BE2C (cell line): ENCODE results near the gene CDH13.

ENCODE experiments used
- DNase-seq: peaks from one replicate; pipeline ENCODE4 v3.0.0-alpha.2; 2020
- H3K27me3 ChIP-seq: fragments of 250-450 bp; sonication (Bioruptor Pico); 2 replicates; pipeline ENCODE4 v1.5.1; 2020; ENCODE audit warnings: mild to moderate bottlenecking
- H3K36me3 ChIP-seq: fragments of 250-450 bp; sonication (Bioruptor Pico); 2 replicates; pipeline ENCODE4 v1.5.1; 2020; ENCODE audit warnings: mild to moderate bottlenecking
- H3K4me1 ChIP-seq: fragments of 250-450 bp; sonication (Bioruptor Pico); 2 replicates; pipeline ENCODE4 v1.5.1; 2020
- H3K4me3 ChIP-seq: 2 replicates; pipeline ENCODE4 v1.5.1; 2011; ENCODE audit warnings: low read depth, low read length
- H3K9me3 ChIP-seq: fragments of 250-450 bp; sonication (Bioruptor Pico); 2 replicates; pipeline ENCODE4 v1.5.1; 2020
- CTCF ChIP-seq: IDR thresholded peaks from 2 replicates; pipeline ENCODE4 v1.5.1; 2012; ENCODE audit warnings: mild to moderate bottlenecking, low read depth, low read length

Gene CDH13

DNA sequence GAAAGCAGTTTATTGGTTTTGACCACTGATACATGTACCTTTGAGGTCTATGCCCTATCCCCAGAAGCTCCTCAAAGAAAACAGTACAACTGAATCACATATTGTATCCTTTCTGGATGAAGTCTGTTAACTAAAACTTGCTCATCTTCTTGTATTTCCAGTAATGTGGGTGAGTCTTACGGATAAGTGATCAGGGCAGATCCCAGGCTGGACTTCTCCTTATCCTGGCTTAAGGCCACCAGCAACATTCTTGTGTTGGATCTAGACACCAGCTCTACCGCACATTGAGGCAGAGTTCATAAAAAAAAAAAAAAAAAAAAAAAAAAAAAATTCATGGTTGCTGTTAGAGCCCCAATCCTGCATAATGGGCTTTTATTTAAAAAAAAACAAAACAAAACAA lies 644.4 kb downstream of the CDH13 start:
- Histone ChIP-seq H3K9me3 (no peaks in the 10 kb centered on the region), H3K4me3 (no peak overlapping the region), H3K4me1 (no peaks in the 10 kb centered on the region), H3K36me3 (no peaks in the 10 kb centered on the region), H3K27me3 (no peaks in the 10 kb centered on the region)
- DNase-seq = no peak
- TF ChIP-seq CTCF = no peak

DNA sequence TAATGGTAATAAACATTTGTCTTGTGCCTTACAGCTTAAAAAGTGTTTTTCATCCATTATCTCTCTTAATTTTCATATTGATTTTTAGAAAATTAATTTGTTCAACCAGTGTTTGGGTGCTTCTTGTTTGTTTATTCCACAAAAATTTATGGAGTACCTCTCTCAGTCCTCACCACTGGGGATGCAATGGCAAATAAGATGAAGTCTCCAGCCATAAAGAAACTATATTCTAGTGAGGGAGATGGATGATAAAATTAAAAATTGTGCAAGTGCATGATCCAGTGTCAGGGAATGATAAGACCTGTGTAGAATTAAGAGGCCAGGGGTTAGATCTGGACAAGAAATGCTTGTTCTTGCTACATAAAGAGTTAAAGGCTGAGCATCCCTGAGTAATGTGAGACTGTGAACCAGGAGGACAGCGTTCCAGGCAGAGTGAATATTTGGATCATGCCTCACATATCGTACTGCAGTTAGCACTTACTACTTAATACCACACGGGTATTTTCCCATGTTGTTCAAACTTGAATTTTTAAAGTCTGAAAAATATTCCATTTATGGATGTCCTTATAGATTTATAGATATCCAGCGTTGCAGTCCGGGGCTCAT lies 645.3 kb downstream of the CDH13 start:
- Histone ChIP-seq H3K27me3 (no peaks in the 10 kb centered on the region), H3K4me1 (no peaks in the 10 kb centered on the region), H3K36me3 (no peaks in the 10 kb centered on the region), H3K4me3 (no peak overlapping the region), H3K9me3 (no peaks in the 10 kb centered on the region)
- TF ChIP-seq CTCF = no peak
- DNase-seq = no peak

DNA sequence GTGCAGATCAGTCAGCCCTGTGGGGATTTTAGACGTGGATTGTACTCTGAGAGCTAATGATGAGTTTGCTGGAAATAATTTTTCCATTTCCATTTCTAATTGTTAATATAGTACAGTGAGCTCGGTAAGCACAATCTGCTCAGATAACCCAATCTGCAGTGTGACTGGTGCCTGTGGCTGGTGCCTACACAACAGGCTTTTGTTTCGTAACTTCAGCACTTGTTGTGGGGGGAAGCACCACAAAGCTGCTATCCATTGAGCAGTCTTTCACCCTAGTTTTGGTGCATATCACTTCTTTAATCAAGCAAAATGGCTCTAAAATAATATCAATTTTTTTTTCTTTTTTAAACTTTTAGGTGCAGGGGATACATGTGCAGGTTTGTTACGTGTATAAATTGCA lies 646.1 kb downstream of the CDH13 start:
- no peak for DNase-seq
- Histone ChIP-seq H3K9me3 (no peaks in the 10 kb centered on the region), H3K36me3 (no peaks in the 10 kb centered on the region), H3K4me1 (no peaks in the 10 kb centered on the region), H3K27me3 (no peaks in the 10 kb centered on the region), H3K4me3 (no peak overlapping the region)
- TF ChIP-seq CTCF = no peak

DNA sequence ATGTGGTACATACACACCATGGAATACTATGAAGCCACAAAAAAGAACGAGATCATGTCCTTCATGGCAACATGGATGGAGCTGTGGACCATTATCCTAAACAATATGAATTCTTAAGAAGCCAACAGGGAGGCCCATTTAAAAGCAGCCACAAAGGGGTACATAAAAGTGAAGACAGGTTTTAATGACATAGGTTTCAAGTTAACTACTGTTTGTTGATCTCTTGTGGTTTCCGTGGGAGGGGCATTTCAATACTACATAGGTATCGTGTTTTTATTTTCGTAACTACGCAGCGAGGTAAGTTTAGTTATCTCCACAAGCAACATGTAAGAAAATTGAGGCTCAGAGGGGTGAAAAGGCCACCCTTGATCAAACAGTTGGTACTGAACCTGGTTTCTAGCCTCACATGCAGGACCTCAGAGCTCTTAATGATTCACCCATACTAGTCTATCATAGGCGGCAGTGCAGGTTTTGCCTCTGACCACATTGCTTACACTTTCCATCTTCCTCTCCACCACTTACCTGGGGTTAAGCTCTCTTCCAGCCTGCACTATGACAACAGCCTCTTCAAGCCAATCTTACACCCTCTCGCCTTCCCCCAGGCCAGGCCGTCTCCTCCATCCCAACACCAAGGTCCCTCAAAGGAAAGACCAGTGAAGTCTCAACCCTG lies 646.9 kb downstream of the CDH13 start:
- no peak for DNase-seq
- no peaks in the 10 kb centered on the region for H3K9me3 ChIP-seq
- no peak overlapping the region for H3K4me3 ChIP-seq
- no peaks in the 10 kb centered on the region for H3K4me1 ChIP-seq
- no peak for TF ChIP-seq CTCF
- no peaks in the 10 kb centered on the region for H3K27me3 ChIP-seq
- no peaks in the 10 kb centered on the region for H3K36me3 ChIP-seq

DNA sequence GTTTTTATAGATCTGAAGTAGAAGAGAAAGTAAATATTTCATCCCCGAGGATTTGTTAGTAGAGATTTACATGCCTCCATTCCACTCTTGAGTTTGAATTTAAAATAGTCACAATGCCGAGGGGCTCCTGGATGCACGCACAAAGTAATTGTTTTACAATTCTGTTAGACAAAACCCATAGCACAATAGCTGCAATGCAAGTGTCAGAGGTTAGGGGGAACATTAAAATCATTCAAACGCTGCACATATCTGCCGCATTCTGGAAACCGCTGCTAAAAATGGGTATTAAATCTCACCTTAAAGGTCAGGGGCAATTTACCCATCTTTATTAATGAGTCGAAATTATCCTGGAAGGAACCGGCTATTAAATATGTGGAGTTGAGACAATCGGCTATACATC lies 652.5 kb downstream of the CDH13 start:
- no peak for TF ChIP-seq CTCF
- no peak for DNase-seq
- H3K4me1 ChIP-seq = no peaks in the 10 kb centered on the region

DNA sequence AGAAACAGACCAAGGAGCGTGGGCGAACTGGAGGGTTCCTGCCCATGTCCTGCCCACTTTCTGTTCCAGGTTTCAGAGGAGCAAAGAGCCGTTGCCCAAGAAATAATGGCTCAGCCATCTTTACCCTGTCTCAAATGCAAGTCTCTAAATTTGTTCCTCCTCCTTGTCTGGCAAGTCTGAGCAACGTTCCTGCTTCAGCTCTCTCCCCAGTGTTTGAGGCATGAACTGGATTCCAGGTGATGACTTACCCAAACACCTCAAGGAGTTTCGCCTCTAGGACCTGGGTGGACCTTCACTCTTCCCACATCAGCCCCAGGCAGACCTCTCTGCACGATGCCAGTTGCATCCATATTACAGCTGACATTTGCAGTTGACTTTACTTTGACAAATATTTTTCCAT lies 659.2 kb downstream of the CDH13 start:
- DNase-seq = no peak
- H3K36me3 ChIP-seq = no peaks in the 10 kb centered on the region
- no peaks in the 10 kb centered on the region for H3K4me1 ChIP-seq
- no peaks in the 10 kb centered on the region for H3K9me3 ChIP-seq
- no peaks in the 10 kb centered on the region for H3K27me3 ChIP-seq
- no peak for TF ChIP-seq CTCF
- no peak overlapping the region for H3K4me3 ChIP-seq

More for the DNA sequence above, 652.5 kb downstream of the CDH13 start:
- no peaks in the 10 kb centered on the region for H3K27me3 ChIP-seq
- H3K36me3 ChIP-seq = no peaks in the 10 kb centered on the region
- H3K9me3 ChIP-seq = no peaks in the 10 kb centered on the region
- H3K4me3 ChIP-seq = no peak overlapping the region
